C4-2B (cell line): ENCODE measurements around the gene DUOX1.

Source experiments
- CTCF ChIP-seq: fragments of 450-650 bp; conservative IDR thresholded peaks from 2 replicates; pipeline ENCODE4 v1.5.1; 2017; ENCODE audit warnings: mild to moderate bottlenecking
- ZFX ChIP-seq: fragments of 450-650 bp; IDR thresholded peaks from 2 replicates; pipeline ENCODE4 v1.6.1; 2017

GRCh38 chr15:45165536-45165935 lies 35.7 kb downstream of the DUOX1 start:
- TF ChIP-seq CTCF: no peak
- no peak for TF ChIP-seq ZFX
